Measurements from ENCODE around the gene HMOX2.

The HMOX2 gene

GRCh38 chr16:4500272-4500671 lies 24.1 kb downstream of the HMOX2 start:
- DNase-seq (ENCODE audit: low read depth in 2 of 2) = no peak

- DNase-seq (ENCODE audit: low read depth in 2 of 2) = no peak
These were observed 24.9 kb downstream of the HMOX2 start for GRCh38 chr16:4501071-4501478.

GRCh38 chr16:4505356-4506147 lies 29.4 kb downstream of the HMOX2 start:
- peak; percentile 31 to 62 for DNase-seq (ENCODE audit: low read depth in 2 of 2)

- DNase-seq (ENCODE audit: low read depth in 2 of 2) = peak; percentile 8 to 39
These were observed 30.3 kb downstream of the HMOX2 start for GRCh38 chr16:4506450-4506849.

GRCh38 chr16:4507588-4508345 lies 31.6 kb downstream of the HMOX2 start:
- DNase-seq (ENCODE audit: low read depth in 2 of 2) = no peak

- no peak for DNase-seq (ENCODE audit: low read depth in 2 of 2)
These were observed 32.6 kb downstream of the HMOX2 start for GRCh38 chr16:4508806-4509205.

- DNase-seq (ENCODE audit: low read depth in 2 of 2) = no peak
These were observed 33.2 kb downstream of the HMOX2 start for GRCh38 chr16:4509420-4509819.

- DNase-seq (ENCODE audit: low read depth in 2 of 2) = no peak
These were observed 33.9 kb downstream of the HMOX2 start for GRCh38 chr16:4510131-4510530.

- DNase-seq (ENCODE audit: low read depth in 2 of 2) = no peak
These were observed 34.7 kb downstream of the HMOX2 start for GRCh38 chr16:4510747-4511426.

- no peak for DNase-seq (ENCODE audit: low read depth in 2 of 2)
These were observed 35.4 kb downstream of the HMOX2 start for GRCh38 chr16:4511441-4512082.

- no peak for DNase-seq (ENCODE audit: low read depth in 2 of 2)
These were observed 36.3 kb downstream of the HMOX2 start for GRCh38 chr16:4512473-4512872.

- no peak for DNase-seq (ENCODE audit: low read depth in 2 of 2)
These were observed 37.1 kb downstream of the HMOX2 start for GRCh38 chr16:4513086-4513860.

GRCh38 chr16:4513881-4514280 lies 37.7 kb downstream of the HMOX2 start:
- DNase-seq (ENCODE audit: low read depth in 2 of 2) = no peak

- no peak for DNase-seq (ENCODE audit: low read depth in 2 of 2)
These were observed 38.4 kb downstream of the HMOX2 start for GRCh38 chr16:4514606-4515005.

- no peak for DNase-seq (ENCODE audit: low read depth in 2 of 2)
These were observed 39.5 kb downstream of the HMOX2 start for GRCh38 chr16:4515611-4516233.

GRCh38 chr16:4517812-4518680 lies 41.8 kb downstream of the HMOX2 start:
- DNase-seq (ENCODE audit: low read depth in 2 of 2) = no peak

- no peak for DNase-seq (ENCODE audit: low read depth in 2 of 2)
These were observed 43.3 kb downstream of the HMOX2 start for GRCh38 chr16:4519274-4520058.

GRCh38 chr16:4520913-4521312 lies 44.7 kb downstream of the HMOX2 start:
- no peak for DNase-seq (ENCODE audit: low read depth in 2 of 2)

- no peak for DNase-seq (ENCODE audit: low read depth in 2 of 2)
These were observed 45.9 kb downstream of the HMOX2 start for GRCh38 chr16:4522051-4522581.
